ENCODE measurements around the gene LRRC28. TPM values are rescaled to one million over a fixed set of nuclear protein-coding genes. Genes with fewer than 3 reads are reported as not detected.

The LRRC28 gene
- total and polyA plus RNA-seq, 3 donors from 2014 or later, result 78.9 to 100.0 (median 97.1) TPM

- H3K36me3 ChIP-seq (ENCODE audit: low read depth, missing control alignments), result no peaks in the 10 kb centered on the region
- 92 to 93% methylated on average over 2 of the region's 2 CpGs for WGBS, 2 donors
- no peaks in the 10 kb centered on the region for H3K4me1 ChIP-seq
- no peaks in the 10 kb centered on the region for H3K27me3 ChIP-seq
- no peak overlapping the region for H3K27ac ChIP-seq
- intact Hi-C loops (cut with DNase I; ENCODE audit: low total_unique reads), result loop anchor here (10.0 kb wide), 1 partner anchor 460 kb away; the partner anchor contains the start of gene LYSMD4
- DNase-seq, result no peak
- H3K4me3 ChIP-seq, result no peak overlapping the region
- TF ChIP-seq POLR2A (IDR thresholded peaks at IDR 0.05), result no peak
- TF ChIP-seq, protein P1, sequence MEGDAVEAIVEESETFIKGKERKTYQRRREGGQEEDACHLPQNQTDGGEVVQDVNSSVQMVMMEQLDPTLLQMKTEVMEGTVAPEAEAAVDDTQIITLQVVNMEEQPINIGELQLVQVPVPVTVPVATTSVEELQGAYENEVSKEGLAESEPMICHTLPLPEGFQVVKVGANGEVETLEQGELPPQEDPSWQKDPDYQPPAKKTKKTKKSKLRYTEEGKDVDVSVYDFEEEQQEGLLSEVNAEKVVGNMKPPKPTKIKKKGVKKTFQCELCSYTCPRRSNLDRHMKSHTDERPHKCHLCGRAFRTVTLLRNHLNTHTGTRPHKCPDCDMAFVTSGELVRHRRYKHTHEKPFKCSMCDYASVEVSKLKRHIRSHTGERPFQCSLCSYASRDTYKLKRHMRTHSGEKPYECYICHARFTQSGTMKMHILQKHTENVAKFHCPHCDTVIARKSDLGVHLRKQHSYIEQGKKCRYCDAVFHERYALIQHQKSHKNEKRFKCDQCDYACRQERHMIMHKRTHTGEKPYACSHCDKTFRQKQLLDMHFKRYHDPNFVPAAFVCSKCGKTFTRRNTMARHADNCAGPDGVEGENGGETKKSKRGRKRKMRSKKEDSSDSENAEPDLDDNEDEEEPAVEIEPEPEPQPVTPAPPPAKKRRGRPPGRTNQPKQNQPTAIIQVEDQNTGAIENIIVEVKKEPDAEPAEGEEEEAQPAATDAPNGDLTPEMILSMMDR (IDR thresholded peaks at IDR 0.05), result no peak
- no peaks in the 10 kb centered on the region for H3K9me3 ChIP-seq
These were observed 23.8 kb downstream of the LRRC28 start for GRCh38 chr15:99275061-99275460.

DNA sequence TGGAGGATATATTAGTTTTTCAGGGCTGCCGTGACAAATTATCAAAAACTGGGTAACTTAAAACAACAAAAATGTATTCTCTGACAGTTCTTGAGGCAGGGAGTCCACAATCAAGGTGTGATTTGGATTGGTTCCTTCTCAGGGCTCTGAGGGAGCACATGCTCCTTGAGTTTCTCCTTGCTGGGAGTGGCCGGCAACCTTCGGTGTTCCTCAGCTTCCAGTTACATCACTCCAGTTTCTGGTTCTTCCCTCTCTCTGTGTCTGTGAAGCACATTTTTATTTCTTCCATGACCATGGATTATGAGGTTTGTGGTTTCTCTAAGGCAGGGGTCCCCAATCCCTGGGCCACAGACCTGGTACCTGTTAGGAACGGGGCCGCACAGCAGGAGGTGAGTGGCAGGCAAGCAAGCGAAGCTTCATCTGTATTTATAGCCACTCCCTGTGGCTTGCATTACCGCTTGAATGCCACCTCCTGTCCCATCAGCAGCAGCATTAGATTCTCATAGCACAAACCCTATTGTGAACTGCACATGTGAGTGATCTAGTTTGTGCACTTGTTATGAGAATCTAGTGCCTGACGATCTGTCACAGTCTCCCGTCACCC, 24.3 kb downstream of the LRRC28 start:
- Histone ChIP-seq H3K27ac (no peak overlapping the region), H3K36me3 (ENCODE audit: low read depth, missing control alignments) (no peaks in the 10 kb centered on the region), H3K9me3 (no peaks in the 10 kb centered on the region), H3K27me3 (no peaks in the 10 kb centered on the region), H3K4me3 (no peak overlapping the region), H3K4me1 (no peaks in the 10 kb centered on the region)
- 97 to 98% methylated on average over 8 to 9 of the region's 9 CpGs for WGBS, 2 donors
- DNase-seq, result no peak
- intact Hi-C loops (cut with DNase I; ENCODE audit: low total_unique reads), result loop anchor here (10.0 kb wide), 1 partner anchor 459 kb away; the partner anchor contains the start of gene LYSMD4
- TF ChIP-seq, protein P1 (IDR thresholded peaks at IDR 0.05), result no peak
- no peak for TF ChIP-seq POLR2A (IDR thresholded peaks at IDR 0.05)

DNA sequence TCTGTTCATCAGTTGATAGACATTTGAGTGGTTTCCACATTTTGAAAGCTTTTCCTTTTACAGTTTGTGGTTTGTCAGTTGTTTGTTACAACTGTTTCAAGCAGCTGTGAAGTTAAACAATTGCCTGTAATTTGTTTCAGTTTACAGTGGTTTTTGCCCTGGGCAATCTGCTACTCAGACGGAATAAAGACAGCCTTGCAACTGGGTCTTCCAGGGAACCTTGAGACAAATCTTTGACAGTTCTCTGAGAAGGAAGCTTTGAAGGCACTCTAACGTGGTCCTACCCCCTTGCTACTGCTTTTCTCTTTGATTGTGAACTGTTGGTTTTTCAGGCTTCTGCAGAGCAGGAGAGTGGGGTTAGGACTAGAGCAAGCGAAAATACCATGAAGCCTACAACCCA, 28.0 kb downstream of the LRRC28 start:
- Histone ChIP-seq H3K36me3 (ENCODE audit: low read depth, missing control alignments) (no peaks in the 10 kb centered on the region), H3K27me3 (no peaks in the 10 kb centered on the region), H3K4me3 (no peak overlapping the region), H3K9me3 (no peaks in the 10 kb centered on the region), H3K4me1 (no peaks in the 10 kb centered on the region), H3K27ac (no peak overlapping the region)
- intact Hi-C loops (cut with DNase I; ENCODE audit: low total_unique reads), result loop anchor here (10.0 kb wide), 1 partner anchor 456 kb away; the partner anchor contains the start of gene LYSMD4
- TF ChIP-seq, protein P1 (IDR thresholded peaks at IDR 0.05), result no peak
- no peak for TF ChIP-seq POLR2A (IDR thresholded peaks at IDR 0.05)
- WGBS, 2 donors, result 62 to 72% methylated on average over 3 of the region's 3 CpGs
- DNase-seq, result no peak

DNA sequence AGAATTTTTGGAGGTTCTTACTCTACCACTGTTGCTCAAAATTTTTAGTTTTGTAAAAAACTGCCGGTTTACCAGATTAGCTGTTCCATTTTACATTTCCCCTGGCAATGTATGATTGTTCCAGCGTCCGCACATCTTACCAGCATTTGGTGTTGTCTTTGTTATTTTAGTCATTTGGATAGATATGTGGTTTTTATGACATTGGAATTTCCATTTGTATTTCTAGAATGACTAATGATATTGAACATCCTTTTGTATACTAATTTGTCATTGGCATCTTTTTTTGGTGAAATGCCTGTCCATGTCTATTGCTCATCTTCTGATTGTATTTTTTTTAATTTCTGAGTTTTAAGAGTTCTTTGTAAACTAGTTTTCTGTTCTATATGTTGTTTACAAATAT, 28.5 kb downstream of the LRRC28 start:
- WGBS, 2 donors, result 82 to 97% methylated on average over 3 of the region's 3 CpGs
- no peak for DNase-seq
- Histone ChIP-seq H3K4me1 (no peaks in the 10 kb centered on the region), H3K27me3 (no peaks in the 10 kb centered on the region), H3K9me3 (no peaks in the 10 kb centered on the region), H3K36me3 (ENCODE audit: low read depth, missing control alignments) (no peaks in the 10 kb centered on the region), H3K4me3 (no peak overlapping the region), H3K27ac (no peak overlapping the region)
- TF ChIP-seq, protein P1 (IDR thresholded peaks at IDR 0.05), result no peak
- no peak for TF ChIP-seq POLR2A (IDR thresholded peaks at IDR 0.05)
- intact Hi-C loops (cut with DNase I; ENCODE audit: low total_unique reads), result loop anchor here (10.0 kb wide), 1 partner anchor 455 kb away; the partner anchor contains the start of gene LYSMD4

- no peaks in the 10 kb centered on the region for H3K36me3 ChIP-seq (ENCODE audit: low read depth, missing control alignments)
- no peaks in the 10 kb centered on the region for H3K9me3 ChIP-seq
- intact Hi-C loops (cut with DNase I; ENCODE audit: low total_unique reads), result no loop called here
- no peak overlapping the region for H3K4me3 ChIP-seq
- H3K4me1 ChIP-seq, result no peaks in the 10 kb centered on the region
- TF ChIP-seq POLR2A (IDR thresholded peaks at IDR 0.05), result no peak
- TF ChIP-seq, protein P1 (IDR thresholded peaks at IDR 0.05), result no peak
- no peak overlapping the region for H3K27ac ChIP-seq
- no peaks in the 10 kb centered on the region for H3K27me3 ChIP-seq
- no peak for DNase-seq
These were observed 30.8 kb downstream of the LRRC28 start for GRCh38 chr15:99282121-99282520.
